SU-DHL-6 (cell line): ENCODE measurements around the gene KRT2.

Experiments used
- CTCF ChIP-seq: fragments of 200-600 bp; sonication (generic); IDR thresholded peaks from one replicate; pipeline ENCODE4 v1.5.1; 2017; ENCODE audit warnings: antibody characterized with exemption, mild to moderate bottlenecking, low read length, moderate library complexity; ENCODE audit not compliant: insufficient read depth, poor library complexity, severe bottlenecking
- EZH2phosphoT487 ChIP-seq: fragments of 200-600 bp; sonication (generic), shearing (Covaris generic); conservative IDR thresholded peaks from 2 replicates; pipeline ENCODE4 v1.6.1; 2018; ENCODE audit warnings: mild to moderate bottlenecking, antibody characterized with exemption, low read length, moderate library complexity, mixed read lengths

DNA sequence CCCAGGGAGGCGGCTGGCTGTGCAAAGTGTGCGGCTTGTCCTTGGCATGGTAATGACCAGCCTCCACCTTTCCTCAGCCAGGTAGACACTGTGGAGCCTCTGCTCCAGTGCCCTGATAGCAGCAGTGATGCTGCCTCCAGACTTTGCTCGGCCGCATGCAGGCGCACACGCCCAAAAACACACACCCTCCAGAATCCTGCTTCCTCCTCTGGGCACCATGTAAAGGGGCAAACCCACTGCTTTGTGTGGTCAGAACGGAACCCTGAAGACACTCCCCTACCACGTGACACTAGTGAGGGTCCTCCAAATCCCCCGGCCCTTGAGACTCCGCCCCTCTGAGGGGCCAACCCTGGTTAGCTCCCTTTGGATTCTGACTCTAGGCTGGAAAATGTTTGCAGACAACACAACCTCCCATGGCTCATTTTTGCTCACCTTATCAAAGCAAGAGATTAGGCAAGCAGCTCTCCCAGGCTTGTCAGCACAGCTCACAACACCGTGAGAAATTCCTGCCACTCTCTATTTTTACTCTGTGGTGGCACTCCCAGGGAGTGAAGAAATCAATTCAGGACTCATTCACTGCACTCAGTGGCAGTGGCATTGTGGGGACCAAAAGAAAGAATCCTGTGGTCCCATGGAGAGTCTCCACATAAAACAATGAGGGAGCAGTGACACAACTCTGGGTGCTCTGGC is 46.8 kb upstream of the KRT2 start:
- TF ChIP-seq CTCF (no peak), EZH2phosphoT487 (no peak)
